H1 (cell line): ENCODE results near the gene PFKFB3. TPM values are rescaled to one million over a fixed set of nuclear protein-coding genes. Genes with fewer than 3 reads are reported as not detected.
A peak's percentile ranks its signal among the peaks of the same experiment; 100 is the strongest.

ENCODE experiments used
- CTCF ChIA-PET: fragments of 300-600 bp; sonication (Branson Sonifier 250); formaldehyde crosslinking; loops from one replicate; lab custom pipeline; 2021; ENCODE audit not compliant: partially characterized antibody; lab: Charles Lee
- POLR2A ChIA-PET: fragments of 300-600 bp; sonication (Branson Sonifier 250); formaldehyde crosslinking; loops from one replicate; lab custom pipeline; 2021; ENCODE audit warnings: inconsistent platforms; ENCODE audit not compliant: partially characterized antibody; lab: Charles Lee
- DNase-seq, 2 experiments: peaks; one replicate each; pipeline versions ENCODE4 v3.0.0 to v3.0.0-alpha.2; 2010 to 2022; ENCODE audit warnings: low spot score in 2 of 2, low read depth in 1 of 2, mixed read lengths in 1 of 2
- FAIRE-seq: peaks from 2 replicates; lab custom pipeline; 2011; peaks lifted over from hg19 to GRCh38; lab: Jason Lieb, UNC
- H2AFZ ChIP-seq: 2 replicates; pipeline ENCODE4 v1.8.1; 2012; ENCODE audit warnings: low read length, inconsistent platforms
- H2AK5ac ChIP-seq: 2 replicates; pipeline ENCODE4 v1.6.1; 2013; ENCODE audit warnings: low read depth, low read length
- H2BK120ac ChIP-seq: replicated peaks from 2 replicates; pipeline ENCODE3; 2013; ENCODE audit warnings: low read depth, low read length, inconsistent platforms
- H2BK12ac ChIP-seq: 2 replicates; pipeline ENCODE4 v1.6.1; 2013; ENCODE audit warnings: low read depth, low read length
- H2BK15ac ChIP-seq: 2 replicates; pipeline ENCODE4 v1.6.1; 2013; ENCODE audit warnings: low read length
- H2BK20ac ChIP-seq: 2 replicates; pipeline ENCODE4 v1.6.1; 2013; ENCODE audit warnings: low read length
- H2BK5ac ChIP-seq: 2 replicates; pipeline ENCODE4 v1.6.1; 2013; ENCODE audit warnings: low read depth, low read length
- H3K14ac ChIP-seq: 2 replicates; pipeline ENCODE4 v1.6.1; 2013; ENCODE audit warnings: inconsistent platforms; ENCODE audit not compliant: insufficient read length
- H3K18ac ChIP-seq: 2 replicates; pipeline ENCODE4 v1.6.1; 2013; ENCODE audit warnings: low read length; ENCODE audit errors: extremely low read depth
- H3K23ac ChIP-seq: 2 replicates; pipeline ENCODE4 v1.6.1; 2013; ENCODE audit warnings: inconsistent platforms; ENCODE audit not compliant: insufficient read length
- H3K23me2 ChIP-seq: 2 replicates; pipeline ENCODE4 v1.6.1; 2013; ENCODE audit warnings: low read depth, low read length
- H3K27ac ChIP-seq: 2 replicates; pipeline ENCODE4 v1.6.1; 2011; ENCODE audit warnings: low read depth, low read length, inconsistent platforms
- H3K27me3 ChIP-seq, 4 experiments: replicated peaks in 1 of 4; 1 replicate in 1 of 4; 2 replicates in 3 of 4; pipeline versions ENCODE4 v1.6.1 to v1.8.1; 2011 to 2013; ENCODE audit warnings: low read length in 3 of 4, mild to moderate bottlenecking in 3 of 4, inconsistent platforms in 2 of 4, mixed read lengths in 2 of 4, moderate library complexity in 1 of 4; ENCODE audit not compliant: control insufficient read depth in 3 of 4, insufficient read depth in 3 of 4; ENCODE audit errors: extremely low read depth in 1 of 4
- H3K36me3 ChIP-seq, 4 experiments: 2 replicates each; pipeline versions ENCODE4 v1.6.1 to v1.8.1; 2011 to 2013; ENCODE audit warnings: mild to moderate bottlenecking in 4 of 4, low read length in 3 of 4, moderate library complexity in 2 of 4, control low read depth in 1 of 4, inconsistent platforms in 1 of 4; ENCODE audit not compliant: insufficient read depth in 4 of 4, control insufficient read depth in 2 of 4
- H3K4ac ChIP-seq: replicated peaks from 2 replicates; pipeline ENCODE3; 2013; ENCODE audit warnings: low read length, low read depth, mixed read lengths, inconsistent platforms; ENCODE audit not compliant: insufficient read length
- H3K4me1 ChIP-seq, 4 experiments: replicated peaks in 1 of 4; 1 replicate in 1 of 4; 2 replicates in 3 of 4; pipeline versions ENCODE4 v1.6.1 to v1.8.1; 2011 to 2013; ENCODE audit warnings: low read length in 3 of 4, inconsistent platforms in 2 of 4, mixed read lengths in 1 of 4; ENCODE audit not compliant: insufficient read depth in 4 of 4, control insufficient read depth in 3 of 4
- H3K4me2 ChIP-seq, 2 experiments: 2 replicates each; pipeline versions ENCODE4 v1.6.1 to v1.8.1; 2011 to 2013; ENCODE audit warnings: low read depth in 2 of 2, low read length in 2 of 2, control low read depth in 1 of 2, inconsistent platforms in 1 of 2, mild to moderate bottlenecking in 1 of 2; ENCODE audit not compliant: insufficient read depth in 1 of 2
- H3K4me3 ChIP-seq, 4 experiments: fragments of 200-600, 300-600 bp in 1 of 4; sonication (generic), shearing (Covaris generic), sonication (Bioruptor Twin) in 1 of 4; 2 replicates each; pipeline versions ENCODE4 v1.5.1 to v1.8.1; 2011 to 2016; ENCODE audit warnings: low read length in 4 of 4, low read depth in 3 of 4, control low read depth in 2 of 4, inconsistent platforms in 2 of 4, mild to moderate bottlenecking in 2 of 4, mixed read lengths in 1 of 4, moderate library complexity in 1 of 4; ENCODE audit not compliant: insufficient read depth in 2 of 4; ENCODE audit errors: extremely low read depth in 1 of 4
- H3K56ac ChIP-seq: replicated peaks from 2 replicates; pipeline ENCODE3; 2013; ENCODE audit warnings: low read depth, mild to moderate bottlenecking, mixed read lengths, low read length, inconsistent platforms; ENCODE audit not compliant: insufficient read length
- H3K79me1 ChIP-seq: 2 replicates; pipeline ENCODE4 v1.6.1; 2013; ENCODE audit warnings: low read depth, low read length, control low read depth
- H3K79me2 ChIP-seq, 2 experiments: 2 replicates each; pipeline versions ENCODE4 v1.6.1 to v1.8.1; 2012 to 2013; ENCODE audit warnings: low read length in 2 of 2, mild to moderate bottlenecking in 2 of 2, inconsistent platforms in 1 of 2; ENCODE audit not compliant: insufficient read depth in 2 of 2, control insufficient read depth in 1 of 2
- H3K9ac ChIP-seq, 4 experiments: replicated peaks in 1 of 4; 1 replicate in 1 of 4; 2 replicates in 3 of 4; pipeline versions ENCODE4 v1.6.1 to v1.8.1; 2011 to 2013; ENCODE audit warnings: low read depth in 3 of 4, low read length in 3 of 4, control low read depth in 2 of 4, mild to moderate bottlenecking in 2 of 4, moderate library complexity in 2 of 4, inconsistent platforms in 1 of 4; ENCODE audit errors: extremely low read depth in 1 of 4
- H3K9me3 ChIP-seq, 2 experiments: 2 replicates each; pipeline versions ENCODE4 v1.6.1 to v1.8.1; 2012 to 2013; ENCODE audit warnings: mild to moderate bottlenecking in 2 of 2, moderate library complexity in 2 of 2, control low read depth in 1 of 2, inconsistent platforms in 1 of 2, low read depth in 1 of 2, low read length in 1 of 2, mixed read lengths in 1 of 2; ENCODE audit not compliant: insufficient read depth in 2 of 2
- H4K20me1 ChIP-seq, 2 experiments: replicated peaks in 1 of 2; 2 replicates each; pipeline versions ENCODE3 to v1.8.1; 2011 to 2013; ENCODE audit warnings: inconsistent platforms in 2 of 2, low read length in 2 of 2, mild to moderate bottlenecking in 1 of 2; ENCODE audit not compliant: insufficient read depth in 2 of 2, control insufficient read depth in 1 of 2
- H4K5ac ChIP-seq: 2 replicates; pipeline ENCODE4 v1.6.1; 2013; ENCODE audit warnings: low read length, low read depth, mixed read lengths, inconsistent platforms; ENCODE audit not compliant: insufficient read length
- H4K8ac ChIP-seq: 2 replicates; pipeline ENCODE4 v1.8.0; 2013; ENCODE audit warnings: mild to moderate bottlenecking, moderate library complexity, low read length, inconsistent platforms; ENCODE audit not compliant: insufficient read depth; ENCODE audit errors: extremely low read depth
- H4K91ac ChIP-seq: replicated peaks from 2 replicates; pipeline ENCODE3; 2013; ENCODE audit warnings: low read length, mixed read lengths, inconsistent platforms; ENCODE audit not compliant: insufficient read length
- BRCA1 ChIP-seq: IDR thresholded peaks from 2 replicates; pipeline ENCODE4 v1.6.1; 2012; ENCODE audit warnings: low read depth, low read length, improper control_type of control experiment
- CBX5 ChIP-seq: fragments of 300-800, 300-1000 bp; sonication (generic); IDR thresholded peaks from 2 replicates; pipeline ENCODE4 v1.7.1; 2016; ENCODE audit warnings: antibody characterized with exemption, low read length, low read depth
- EP300 ChIP-seq, 2 experiments: IDR thresholded peaks; 1 replicate in 1 of 2; 2 replicates in 1 of 2; pipeline ENCODE4 v1.6.1; 2011 to 2012; ENCODE audit warnings: low read depth in 2 of 2, low read length in 2 of 2, mild to moderate bottlenecking in 2 of 2, borderline replicate concordance in 1 of 2, inconsistent platforms in 1 of 2, moderate library complexity in 1 of 2
- HDAC6 ChIP-seq: IDR thresholded peaks from one replicate; pipeline ENCODE4 v1.7.1; 2012; ENCODE audit warnings: low read depth, mild to moderate bottlenecking, inconsistent platforms, low read length, moderate library complexity
- RXRA ChIP-seq: IDR thresholded peaks from 2 replicates; pipeline ENCODE4 v1.6.1; 2011; ENCODE audit warnings: low read depth, mild to moderate bottlenecking, low read length, moderate library complexity; ENCODE audit not compliant: insufficient read depth
- SP1 ChIP-seq: IDR thresholded peaks from 2 replicates; pipeline ENCODE4 v1.6.1; 2011; ENCODE audit warnings: low read depth, low read length
- SP4 ChIP-seq: IDR thresholded peaks from 2 replicates; pipeline ENCODE4 v1.6.1; 2012; ENCODE audit warnings: low read length, inconsistent platforms
- WGBS, 2 experiments: shearing (Covaris generic) in 1 of 2; methylation state at CpG; one replicate each; pipeline versions ENCODE4 v1.1.6 to v1.1.7; 2013 to 2015; ENCODE audit warnings: low lambda C conversion rate in 2 of 2, mixed read lengths in 2 of 2, inconsistent platforms in 1 of 2, low coverage in 1 of 2, missing lambda C conversion rate in 1 of 2; ENCODE audit not compliant: insufficient replicate concordance in 2 of 2, insufficient coverage in 1 of 2, insufficient read length in 1 of 2; ENCODE audit errors: extremely low coverage in 1 of 2, missing lambda C conversion rate in 1 of 2; 5-methylcytosine and 5-hydroxymethylcytosine counted together
- polyA plus RNA-seq, 7 experiments: library from polyadenylated mRNA; depleted of rRNA in 3 of 7; stranded (reverse) in 5 of 7; unstranded in 2 of 7; fragments of >200 nt in 5 of 7; fragments of 200-250 nt in 2 of 7; gene quantifications; 1 replicate in 5 of 7; 2 replicates in 1 of 7; 4 replicates in 1 of 7; pipeline versions ENCODE4 v1.2.1 to v1.2.3, GENCODE V29; 2011 to 2013; ENCODE audit warnings: missing spikeins in 2 of 7, mixed read lengths in 2 of 7
- total RNA-seq: library from RNA; stranded (reverse); fragmentation: NEBNext Ultra II Directional; extraction: Animal tissue kit (Norgen Biotek cat#: 25700); gene quantifications from 2 replicates; pipeline ENCODE4 v1.2.1, GENCODE V29; 2021
- TF ChIP-seq, protein P1 (sequence below): IDR thresholded peaks from 2 replicates; pipeline ENCODE4 v1.6.1; 2012; ENCODE audit warnings: low read length, inconsistent platforms

Gene PFKFB3
- total and polyA plus RNA-seq, 2 of the 8 experiments (the other 6 are each of a cell fraction or from before 2014, with no cell fraction given), result 15.6 to 32.0 TPM

DNA sequence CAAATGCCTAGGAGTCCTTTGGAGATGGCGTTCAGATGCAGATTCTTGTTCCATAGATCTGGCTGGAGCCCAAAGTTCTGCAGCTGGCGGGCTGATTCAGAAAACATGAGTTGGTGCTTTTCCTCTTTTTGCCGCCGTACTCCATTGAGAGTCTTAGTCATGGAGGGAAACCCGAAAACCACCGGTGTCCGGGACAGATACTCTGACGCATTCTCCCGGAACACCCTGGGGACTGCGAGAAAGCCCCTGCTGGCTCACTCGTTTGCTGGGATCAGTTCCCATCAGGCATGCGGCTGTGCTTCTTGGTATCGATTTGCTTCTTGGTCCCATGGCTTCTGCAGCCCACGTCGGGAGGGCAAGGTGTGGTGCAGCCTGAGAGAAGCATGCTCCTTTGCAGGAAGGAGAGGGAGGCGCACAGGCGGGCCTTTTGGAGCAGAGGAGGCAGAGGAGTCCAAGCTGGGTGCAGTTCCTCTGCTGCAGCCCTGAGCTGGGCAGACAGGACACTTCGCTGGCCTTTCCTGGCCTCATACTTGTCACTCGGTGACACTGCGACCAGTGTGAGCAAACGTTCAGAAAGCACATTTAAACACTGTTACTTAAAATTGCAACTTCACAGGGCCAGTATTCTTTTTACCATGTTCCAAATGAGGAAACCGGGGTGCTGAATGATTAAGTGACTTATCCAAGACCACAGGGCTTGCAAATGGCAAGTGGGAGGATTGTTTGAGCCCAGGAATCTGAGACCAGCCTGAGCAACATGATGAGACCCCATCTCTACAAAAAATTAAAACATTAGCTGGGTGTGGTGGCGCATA, 30.6 kb upstream of the PFKFB3 start:
- Histone ChIP-seq H3K4me2 (no peak overlapping the region), H3K56ac (no peak overlapping the region), H3K9ac (no peak overlapping the region), H2BK12ac (no peak overlapping the region), H3K23me2 (no peaks in the 10 kb centered on the region), H3K9me3 (no peaks in the 10 kb centered on the region), H2AFZ (no peak overlapping the region), H3K79me1 (peaks cover 14% of the 10 kb centered on the region), H2BK120ac (no peak overlapping the region), H3K14ac (no peak overlapping the region), H3K4ac (no peak overlapping the region), H4K20me1 (peaks cover 5 to 18% of the 10 kb centered on the region in 2 experiments), H2BK5ac (no peak overlapping the region), H3K23ac (no peak overlapping the region), H4K8ac (peak overlapping the region; percentile 28), H4K5ac (no peak overlapping the region), H3K4me1 (no peaks in the 10 kb centered on the region), H2BK15ac (no peak overlapping the region), H3K27ac (no peak overlapping the region), H4K91ac (no peak overlapping the region), H3K18ac (no peak overlapping the region), H3K4me3 (no peak overlapping the region), H3K27me3 (no peaks in the 10 kb centered on the region), H3K79me2 (peaks cover 0 to 32% of the 10 kb centered on the region in 2 experiments; a peak in 2 of 4 replicates), H3K36me3 (peaks cover 0 to under 1% (median under 1%) of the 10 kb centered on the region in 4 experiments; a peak in 1 of 8 replicates), H2AK5ac (no peak overlapping the region), H2BK20ac (no peak overlapping the region)
- DNase-seq (no peak), FAIRE-seq (no peak)
- 85% methylated on average over 23 of the region's 23 CpGs; no CpG with 5 or more reads in 1 of the 2 experiments for whole genome bisulfite sequencing, 2 experiments
- ChIA-PET CTCF (interaction anchor here (0.6 to 4.7 kb wide), 17 partner anchors 9 to 506 kb away, joined by 3 to 29 read pairs (median 4); partner anchors contain the start of gene PFKFB3), POLR2A (interaction anchor here (0.6 to 2.1 kb wide), 6 partner anchors 9 to 88 kb away, joined by 3 to 9 read pairs (median 4); partner anchors contain the start of gene PFKFB3)
- TF ChIP-seq RXRA, result no peak
- TF ChIP-seq, protein P1, sequence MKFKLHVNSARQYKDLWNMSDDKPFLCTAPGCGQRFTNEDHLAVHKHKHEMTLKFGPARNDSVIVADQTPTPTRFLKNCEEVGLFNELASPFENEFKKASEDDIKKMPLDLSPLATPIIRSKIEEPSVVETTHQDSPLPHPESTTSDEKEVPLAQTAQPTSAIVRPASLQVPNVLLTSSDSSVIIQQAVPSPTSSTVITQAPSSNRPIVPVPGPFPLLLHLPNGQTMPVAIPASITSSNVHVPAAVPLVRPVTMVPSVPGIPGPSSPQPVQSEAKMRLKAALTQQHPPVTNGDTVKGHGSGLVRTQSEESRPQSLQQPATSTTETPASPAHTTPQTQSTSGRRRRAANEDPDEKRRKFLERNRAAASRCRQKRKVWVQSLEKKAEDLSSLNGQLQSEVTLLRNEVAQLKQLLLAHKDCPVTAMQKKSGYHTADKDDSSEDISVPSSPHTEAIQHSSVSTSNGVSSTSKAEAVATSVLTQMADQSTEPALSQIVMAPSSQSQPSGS, result no peak
- no peak for TF ChIP-seq CBX5
- no peak for TF ChIP-seq SP4
- TF ChIP-seq EP300 (IDR thresholded peaks at IDR 0.05; ENCODE audit: borderline replicate concordance in 1 of 2, low read depth in 2 of 2, low read length in 2 of 2), result no peak
- no peak for TF ChIP-seq SP1
- no peak for TF ChIP-seq BRCA1
- TF ChIP-seq HDAC6, result no peak
